NCI-H1092 treated with DMSO at 0.1 percent for 48 hours (cell line): ENCODE results near the gene B4GALT3.

Source experiments
- DNase-seq: peaks from one replicate; lab custom pipeline; 2025; lab: John Stamatoyannopoulos, UW

Gene B4GALT3

GRCh38 chr1:161162806-161163205, 14.5 kb downstream of the B4GALT3 start:
- DNase-seq = no peak

- no peak for DNase-seq
These were observed 15.3 kb downstream of the B4GALT3 start for GRCh38 chr1:161162052-161162451.

- DNase-seq = no peak
These were observed 15.7 kb downstream of the B4GALT3 start for GRCh38 chr1:161161652-161162051.

- DNase-seq = no peak
These were observed 16.6 kb downstream of the B4GALT3 start for GRCh38 chr1:161160671-161161145.

- no peak for DNase-seq
These were observed 17.4 kb downstream of the B4GALT3 start for GRCh38 chr1:161159913-161160243.

- peak; percentile 96 for DNase-seq
These were observed 18.0 kb downstream of the B4GALT3 start, which contains the start of gene USP21 for GRCh38 chr1:161159087-161159912. Gene USP21 (plus strand): TSS chr1:161159500. CDS start chr1:161160641, 1,141 bp downstream.

- no peak for DNase-seq
These were observed 18.8 kb downstream of the B4GALT3 start for GRCh38 chr1:161158316-161159010.

- DNase-seq = no peak
These were observed 19.4 kb downstream of the B4GALT3 start for GRCh38 chr1:161157867-161158266.

GRCh38 chr1:161153682-161154337, 23.5 kb downstream of the B4GALT3 start, which contains the start of gene UFC1:
Gene UFC1 (plus strand): TSS chr1:161153978. CDS start chr1:161153998, 20 bp downstream.
- DNase-seq = peak; percentile 94

GRCh38 chr1:161153176-161153575, 24.1 kb downstream of the B4GALT3 start:
- no peak for DNase-seq

GRCh38 chr1:161145832-161146231, 31.5 kb downstream of the B4GALT3 start:
- DNase-seq = no peak

GRCh38 chr1:161140755-161141400, 36.4 kb downstream of the B4GALT3 start:
- no peak for DNase-seq

GRCh38 chr1:161139766-161140165, 37.5 kb downstream of the B4GALT3 start:
- peak; percentile 41 for DNase-seq

GRCh38 chr1:161138431-161138830, 38.9 kb downstream of the B4GALT3 start:
- no peak for DNase-seq

- no peak for DNase-seq
These were observed 39.4 kb downstream of the B4GALT3 start for GRCh38 chr1:161137881-161138280.

GRCh38 chr1:161133220-161133740, 44.0 kb downstream of the B4GALT3 start:
- no peak for DNase-seq

GRCh38 chr1:161132410-161133219, 44.7 kb downstream of the B4GALT3 start, which contains the start of gene DEDD:
Gene DEDD (minus strand): TSS chr1:161132667. CDS start chr1:161124462, 8,205 bp downstream.
- DNase-seq = peak; percentile 99

- DNase-seq = no peak
These were observed 45.5 kb downstream of the B4GALT3 start for GRCh38 chr1:161131523-161132409.

GRCh38 chr1:161130266-161130665, 47.0 kb downstream of the B4GALT3 start:
- no peak for DNase-seq
